ENCODE data around the gene TMEM209. TPM values are rescaled to one million over a fixed set of nuclear protein-coding genes. Genes with fewer than 3 reads are reported as not detected.

Gene TMEM209
- 6.6 and 11.9 TPM in 2 replicates for total RNA-seq

DNA sequence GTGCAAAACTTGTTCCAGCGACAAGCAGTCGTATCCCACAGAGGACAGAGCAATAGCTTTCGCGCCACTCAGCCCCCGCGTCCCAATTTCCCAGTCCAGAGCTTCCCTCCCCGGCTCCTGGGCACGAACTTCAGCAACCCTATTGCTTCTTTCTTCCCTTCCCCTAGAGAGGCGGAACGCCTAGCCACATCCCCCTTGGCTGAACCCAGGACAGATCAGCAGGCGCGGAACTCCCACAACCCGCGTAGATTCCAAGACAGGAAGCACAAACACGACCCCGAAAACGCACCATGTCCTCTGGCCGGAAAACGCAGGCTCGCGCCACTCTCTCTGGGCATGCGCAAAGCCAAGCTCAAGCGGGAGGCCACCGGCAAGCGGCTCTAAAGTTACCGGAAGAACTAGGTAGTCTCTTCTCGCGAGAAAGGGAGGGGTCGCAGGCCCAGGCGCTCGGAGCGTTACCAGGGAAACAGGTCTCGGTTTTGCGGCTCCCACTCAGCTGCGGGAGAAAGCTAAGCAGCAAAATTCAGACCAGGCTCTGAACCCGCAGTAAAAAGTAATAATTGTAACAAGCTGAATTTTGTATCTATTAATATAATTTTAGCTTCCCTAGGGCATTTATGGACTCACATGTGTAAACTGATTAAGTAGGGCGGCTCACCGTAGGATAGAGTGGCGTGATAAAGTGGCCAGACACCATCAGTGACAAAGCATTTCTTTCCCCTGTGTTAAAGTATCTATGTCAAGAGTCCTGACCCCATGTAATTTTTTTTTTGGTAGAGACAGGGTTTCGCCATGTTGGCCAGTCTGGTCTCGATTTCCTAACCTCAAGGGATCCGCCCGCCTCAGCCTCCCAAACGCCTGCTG lies at the start of gene TMEM209:
Gene TMEM209, minus strand, starts transcription at position 323 of the 864 bp plus-strand sequence. Its CDS starts 31 bp downstream, at position 292.

DNA sequence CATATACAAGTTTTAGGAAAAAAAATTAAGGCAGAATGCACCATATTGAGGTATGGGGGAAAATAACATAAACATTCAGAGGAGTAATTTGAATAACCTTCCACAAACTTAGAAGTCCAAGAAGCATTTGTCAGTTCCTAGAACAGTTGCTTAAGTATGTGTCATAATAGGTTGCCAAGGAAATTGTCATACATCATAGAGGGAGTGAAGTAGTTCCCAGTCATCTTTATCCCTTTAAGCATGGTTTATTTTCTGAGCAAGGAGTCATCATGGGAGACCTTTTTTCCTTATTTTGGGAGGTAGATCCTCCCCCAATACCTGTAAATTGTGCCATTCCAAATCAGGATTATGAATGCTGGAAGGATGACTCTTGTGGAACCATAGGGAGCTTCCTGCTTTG lies 2.4 kb upstream of the TMEM209 start, which contains the start of gene SSMEM1:
Gene SSMEM1, plus strand, starts transcription at position 219 of the 400 bp plus-strand sequence. Its CDS starts 51 bp downstream, at position 270.

Other genes with a start within 250 kb of the TMEM209 start
- 20.9 and 32.3 TPM in 2 replicates for gene ZC3HC1, start 154.0 kb downstream of the TMEM209 start, total RNA-seq
- gene KLHDC10, start 134.9 kb downstream of the TMEM209 start, total RNA-seq, result 11.5 and 17.5 TPM in 2 replicates
- gene SSMEM1, start 2.5 kb upstream of the TMEM209 start, total RNA-seq, result not detected in 2 replicates
- 0.89 TPM in 1 of 2 replicates, not detected in the other for gene CPA2, start 61.5 kb upstream of the TMEM209 start, total RNA-seq
- 7.5 and 13.1 TPM in 2 replicates for gene CPA4, start 87.8 kb upstream of the TMEM209 start, total RNA-seq
- not detected in 2 replicates for gene CPA5, start 139.4 kb upstream of the TMEM209 start, total RNA-seq
- not detected in 2 replicates for gene CPA1, start 175.1 kb upstream of the TMEM209 start, total RNA-seq
- 25.4 and 26.6 TPM in 2 replicates for gene CEP41, start 235.6 kb upstream of the TMEM209 start, total RNA-seq

Measured in myometrial cell (primary cell).